Neuronal stem cell (in vitro differentiated cells): ENCODE results near the gene NTRK2.

ENCODE experiments used
- DNase-seq: peaks from one replicate; pipeline ENCODE4 v3.0.0-alpha.2; 2013; ENCODE audit warnings: low spot score
- H2AFZ ChIP-seq: one replicate; pipeline ENCODE4 v1.6.1; 2013; ENCODE audit warnings: mild to moderate bottlenecking, low read length, inconsistent platforms
- H2AK5ac ChIP-seq: 2 replicates; pipeline ENCODE4 v1.6.1; 2013; ENCODE audit warnings: low read depth, mild to moderate bottlenecking, inconsistent platforms, low read length, moderate library complexity, mixed read lengths
- H2BK120ac ChIP-seq: 2 replicates; pipeline ENCODE4 v1.6.1; 2013; ENCODE audit warnings: low read depth, mild to moderate bottlenecking, inconsistent platforms, low read length, moderate library complexity, mixed read lengths
- H2BK12ac ChIP-seq: one replicate; pipeline ENCODE4 v1.6.1; 2013; ENCODE audit warnings: low read length, inconsistent platforms
- H2BK15ac ChIP-seq: 2 replicates; pipeline ENCODE4 v1.6.1; 2013; ENCODE audit warnings: mild to moderate bottlenecking, low read length, inconsistent platforms, mixed read lengths
- H2BK5ac ChIP-seq: one replicate; pipeline ENCODE4 v1.6.1; 2013; ENCODE audit warnings: inconsistent platforms, mild to moderate bottlenecking, low read length, moderate library complexity
- H3K14ac ChIP-seq: one replicate; pipeline ENCODE4 v1.6.1; 2013; ENCODE audit warnings: low read length, inconsistent platforms
- H3K18ac ChIP-seq: 2 replicates; pipeline ENCODE4 v1.6.1; 2013; ENCODE audit warnings: low read length, inconsistent platforms
- H3K23ac ChIP-seq: 2 replicates; pipeline ENCODE4 v1.6.1; 2013; ENCODE audit warnings: low read depth, mild to moderate bottlenecking, mixed read lengths, low read length, inconsistent platforms; ENCODE audit not compliant: poor library complexity
- H3K27ac ChIP-seq: replicated peaks from 3 replicates; pipeline ENCODE4 v1.5.1; 2013; ENCODE audit warnings: low read length, inconsistent platforms
- H3K27me3 ChIP-seq, 3 experiments: 2 replicates each; pipeline ENCODE4 v1.6.1; 2013; ENCODE audit warnings: low read length in 3 of 3, mild to moderate bottlenecking in 2 of 3, inconsistent platforms in 1 of 3, low read depth in 1 of 3, mixed read lengths in 1 of 3, moderate library complexity in 1 of 3; ENCODE audit not compliant: control insufficient read depth in 3 of 3, insufficient read depth in 3 of 3
- H3K36me3 ChIP-seq, 2 donors: replicated peaks in 1 of 2; 2 replicates each; pipeline ENCODE4 v1.6.1; 2013; ENCODE audit warnings: low read length in 2 of 2; ENCODE audit not compliant: control insufficient read depth in 2 of 2, insufficient read depth in 2 of 2
- H3K4ac ChIP-seq: 2 replicates; pipeline ENCODE4 v1.6.1; 2013; ENCODE audit warnings: inconsistent platforms, mild to moderate bottlenecking, low read length, moderate library complexity
- H3K4me1 ChIP-seq, 2 donors: 1 replicate in 1 of 2; 2 replicates in 1 of 2; pipeline ENCODE4 v1.6.1; 2013; ENCODE audit warnings: low read length in 2 of 2, low read depth in 1 of 2; ENCODE audit not compliant: control insufficient read depth in 2 of 2, insufficient read depth in 1 of 2
- H3K4me2 ChIP-seq: one replicate; pipeline ENCODE4 v1.6.1; 2013; ENCODE audit warnings: mild to moderate bottlenecking, low read length, inconsistent platforms; ENCODE audit not compliant: insufficient read depth, poor library complexity, severe bottlenecking
- H3K4me3 ChIP-seq, 2 donors: 2 replicates each; pipeline ENCODE4 v1.5.1; 2013; ENCODE audit warnings: low read length in 2 of 2, mild to moderate bottlenecking in 2 of 2, inconsistent platforms in 1 of 2, moderate library complexity in 1 of 2
- H3K79me1 ChIP-seq: one replicate; pipeline ENCODE4 v1.6.1; 2013; ENCODE audit warnings: low read depth, mild to moderate bottlenecking, inconsistent platforms, low read length, moderate library complexity
- H3K9ac ChIP-seq: one replicate; pipeline ENCODE4 v1.6.1; 2013; ENCODE audit warnings: mild to moderate bottlenecking, low read depth, low read length, inconsistent platforms; ENCODE audit not compliant: poor library complexity
- H3K9me3 ChIP-seq, 2 donors: replicated peaks in 1 of 2; 2 replicates each; pipeline versions ENCODE3 to v1.6.1; 2013; ENCODE audit warnings: low read length in 2 of 2, mild to moderate bottlenecking in 2 of 2, inconsistent platforms in 1 of 2, low read depth in 1 of 2, mixed read lengths in 1 of 2, moderate library complexity in 1 of 2; ENCODE audit not compliant: control insufficient read depth in 2 of 2, insufficient read depth in 1 of 2
- H4K8ac ChIP-seq: one replicate; pipeline ENCODE4 v1.6.1; 2013; ENCODE audit warnings: low read depth, mild to moderate bottlenecking, inconsistent platforms, low read length, moderate library complexity
- H4K91ac ChIP-seq: one replicate; pipeline ENCODE4 v1.6.1; 2013; ENCODE audit warnings: low read length, low read depth, mild to moderate bottlenecking, inconsistent platforms; ENCODE audit not compliant: poor library complexity
- WGBS, 2 donors: extraction: QIAGEN DNeasy Blood & Tissue Kit; methylation state at CpG; one replicate each; pipeline ENCODE4 v1.1.7; 2013; ENCODE audit warnings: missing lambda C conversion rate in 2 of 2, mixed read lengths in 1 of 2; ENCODE audit not compliant: insufficient read length in 2 of 2, insufficient replicate concordance in 1 of 2; ENCODE audit errors: extremely low coverage in 2 of 2; 5-methylcytosine and 5-hydroxymethylcytosine counted together

NTRK2 gene

GRCh38 chr9:84838879-84839278, 169.3 kb downstream of the NTRK2 start:
- Histone ChIP-seq H3K4me1 (peaks cover 7 to 16% of the 10 kb centered on the region in 2 donors), H3K27ac (no peak overlapping the region), H3K4ac (no peak overlapping the region), H3K9ac (no peak overlapping the region), H2BK5ac (no peak overlapping the region), H3K14ac (no peak overlapping the region), H3K36me3 (no peaks in the 10 kb centered on the region), H3K4me3 (no peak overlapping the region), H4K91ac (no peak overlapping the region), H3K23ac (no peak overlapping the region), H2AFZ (no peak overlapping the region), H2BK15ac (no peak overlapping the region), H3K18ac (no peak overlapping the region), H2AK5ac (no peak overlapping the region), H2BK12ac (no peak overlapping the region), H3K4me2 (no peak overlapping the region), H3K27me3 (no peaks in the 10 kb centered on the region), H3K9me3 (no peaks in the 10 kb centered on the region), H3K79me1 (no peaks in the 10 kb centered on the region), H2BK120ac (no peak overlapping the region), H4K8ac (no peak overlapping the region)
- WGBS, 2 donors, result no CpG with 5 or more reads among the region's 1 CpG
- no peak for DNase-seq

- Histone ChIP-seq H4K8ac (no peak overlapping the region), H3K23ac (no peak overlapping the region), H3K79me1 (no peaks in the 10 kb centered on the region), H3K4ac (no peak overlapping the region), H3K27me3 (no peaks in the 10 kb centered on the region), H2BK120ac (no peak overlapping the region), H3K27ac (no peak overlapping the region), H3K36me3 (no peaks in the 10 kb centered on the region), H2BK5ac (no peak overlapping the region), H2BK12ac (no peak overlapping the region), H2AFZ (peak overlapping the region; percentile 80), H3K9ac (no peak overlapping the region), H3K4me2 (no peak overlapping the region), H2BK15ac (no peak overlapping the region), H3K4me1 (peaks cover 7 to 16% of the 10 kb centered on the region in 2 donors), H3K9me3 (no peaks in the 10 kb centered on the region), H3K18ac (no peak overlapping the region), H3K14ac (no peak overlapping the region), H4K91ac (no peak overlapping the region), H2AK5ac (no peak overlapping the region), H3K4me3 (no peak overlapping the region)
- no CpG with 5 or more reads among the region's 9 CpGs for WGBS, 2 donors
- no peak for DNase-seq
Measured at GRCh38 chr9:84839541-84839940, 170.0 kb downstream of the NTRK2 start.

- H3K14ac ChIP-seq, result no peak overlapping the region
- no peak overlapping the region for H2BK15ac ChIP-seq
- H3K23ac ChIP-seq, result no peak overlapping the region
- H2BK12ac ChIP-seq, result no peak overlapping the region
- no peak overlapping the region for H2AK5ac ChIP-seq
- H3K4ac ChIP-seq, result no peak overlapping the region
- H3K36me3 ChIP-seq, result no peaks in the 10 kb centered on the region
- no peak overlapping the region for H3K18ac ChIP-seq
- H3K9ac ChIP-seq, result no peak overlapping the region
- H2BK5ac ChIP-seq, result no peak overlapping the region
- no peak overlapping the region for H2AFZ ChIP-seq
- H2BK120ac ChIP-seq, result no peak overlapping the region
- no peak overlapping the region for H3K27ac ChIP-seq
- no peaks in the 10 kb centered on the region for H3K27me3 ChIP-seq
- no peaks in the 10 kb centered on the region for H3K79me1 ChIP-seq
- no peak for DNase-seq
- no peak overlapping the region for H3K4me2 ChIP-seq
- no peak overlapping the region for H4K91ac ChIP-seq
- WGBS, 2 donors, result no CpG with 5 or more reads among the region's 5 CpGs
- H3K9me3 ChIP-seq, result peaks cover 0 to 7% of the 10 kb centered on the region in 2 donors
- H3K4me1 ChIP-seq, result peaks cover 11 to 25% of the 10 kb centered on the region in 2 donors
- H4K8ac ChIP-seq, result no peak overlapping the region
- H3K4me3 ChIP-seq, result no peak overlapping the region
Measured at GRCh38 chr9:84841931-84842330, 172.4 kb downstream of the NTRK2 start.

GRCh38 chr9:84843175-84843824, 173.8 kb downstream of the NTRK2 start:
- WGBS, 2 donors, result no CpG with 5 or more reads among the region's 5 CpGs
- Histone ChIP-seq H3K14ac (no peak overlapping the region), H3K18ac (no peak overlapping the region), H4K8ac (no peak overlapping the region), H3K23ac (no peak overlapping the region), H3K4me3 (no peak overlapping the region), H3K9me3 (peaks cover 0 to 7% of the 10 kb centered on the region in 2 donors), H3K9ac (no peak overlapping the region), H3K4ac (no peak overlapping the region), H3K4me1 (peaks cover 11 to 31% of the 10 kb centered on the region in 2 donors), H2AK5ac (no peak overlapping the region), H3K36me3 (no peaks in the 10 kb centered on the region), H2AFZ (no peak overlapping the region), H2BK12ac (no peak overlapping the region), H3K79me1 (no peaks in the 10 kb centered on the region), H2BK5ac (no peak overlapping the region), H3K4me2 (no peak overlapping the region), H2BK120ac (no peak overlapping the region), H4K91ac (no peak overlapping the region), H3K27ac (no peak overlapping the region), H2BK15ac (no peak overlapping the region), H3K27me3 (no peaks in the 10 kb centered on the region)
- no peak for DNase-seq
